Measurements from ENCODE around the gene LRP1.

LRP1 gene

GRCh38 chr12:57254506-57255280 is 126.4 kb downstream of the LRP1 start:
- no peak for DNase-seq

- no peak for DNase-seq
These were observed 127.6 kb downstream of the LRP1 start for GRCh38 chr12:57255916-57256315.

GRCh38 chr12:57258977-57259970 is 131.0 kb downstream of the LRP1 start:
- no peak for DNase-seq

GRCh38 chr12:57260366-57260765 is 132.1 kb downstream of the LRP1 start:
- DNase-seq: no peak

GRCh38 chr12:57261428-57261865 is 133.2 kb downstream of the LRP1 start:
- no peak for DNase-seq

- DNase-seq: no peak
These were observed 134.0 kb downstream of the LRP1 start for GRCh38 chr12:57262126-57262822.

Measured in right kidney (tissue), 1 donor.